ENCODE data around the gene DHX9.

DHX9 gene

GRCh38 chr1:182817802-182818201, 21.3 kb upstream of the DHX9 start:
- Histone ChIP-seq H3K9ac (ENCODE audit: low read depth, low read length) (no peak overlapping the region), H3K4me3 (ENCODE audit: low read depth in 1 of 2, low read length in 2 of 2) (no peak overlapping the region), H3K4me2 (ENCODE audit: insufficient read depth, low read length) (no peak overlapping the region), H3K9me3 (ENCODE audit: insufficient read depth, low read length, severe bottlenecking) (no peaks in the 10 kb centered on the region), H3K27ac (ENCODE audit: low read length) (no peak overlapping the region), H3K36me3 (ENCODE audit: insufficient read depth, low read length) (peaks cover 35% of the 10 kb centered on the region; the same call in 1 of the 2 replicates), H3K79me2 (ENCODE audit: insufficient read depth, low read length) (no peaks in the 10 kb centered on the region), H2AFZ (ENCODE audit: low read depth, low read length) (no peak overlapping the region), H3K27me3 (ENCODE audit: insufficient read depth, low read length, poor library complexity) (no peaks in the 10 kb centered on the region), H4K20me1 (ENCODE audit: insufficient read depth, low read length) (no peaks in the 10 kb centered on the region), H3K4me1 (ENCODE audit: insufficient read depth, low read length) (no peaks in the 10 kb centered on the region)
- no peak for TF ChIP-seq EZH2 (IDR thresholded peaks at IDR 0.05; ENCODE audit: borderline replicate concordance, low read depth, low read length, severe bottlenecking)
- no peak for TF ChIP-seq CTCF (IDR thresholded peaks at IDR 0.05; ENCODE audit: borderline replicate concordance, extremely low read depth, low read length, poor library complexity, severe bottlenecking)
- ATAC-seq (ENCODE audit: insufficient read depth, low read depth) (no peak), DNase-seq (no peak)

GRCh38 chr1:182823220-182823619, 15.9 kb upstream of the DHX9 start:
- no peaks in the 10 kb centered on the region for H4K20me1 ChIP-seq (ENCODE audit: insufficient read depth, low read length)
- TF ChIP-seq EZH2 (IDR thresholded peaks at IDR 0.05; ENCODE audit: borderline replicate concordance, low read depth, low read length, severe bottlenecking) (no peak), CTCF (IDR thresholded peaks at IDR 0.05; ENCODE audit: borderline replicate concordance, extremely low read depth, low read length, poor library complexity, severe bottlenecking) (no peak)
- no peak overlapping the region for H3K9ac ChIP-seq (ENCODE audit: low read depth, low read length)
- H3K27me3 ChIP-seq (ENCODE audit: insufficient read depth, low read length, poor library complexity): no peaks in the 10 kb centered on the region
- no peak overlapping the region for H3K4me3 ChIP-seq (ENCODE audit: low read depth in 1 of 2, low read length in 2 of 2)
- H3K79me2 ChIP-seq (ENCODE audit: insufficient read depth, low read length): no peaks in the 10 kb centered on the region
- DNase-seq (no peak), ATAC-seq (ENCODE audit: insufficient read depth, low read depth) (no peak)
- no peaks in the 10 kb centered on the region for H3K4me1 ChIP-seq (ENCODE audit: insufficient read depth, low read length)
- H2AFZ ChIP-seq (ENCODE audit: low read depth, low read length): no peak overlapping the region
- peaks cover 15% of the 10 kb centered on the region; the same call in 1 of the 2 replicates for H3K36me3 ChIP-seq (ENCODE audit: insufficient read depth, low read length)
- H3K9me3 ChIP-seq (ENCODE audit: insufficient read depth, low read length, severe bottlenecking): no peaks in the 10 kb centered on the region
- no peak overlapping the region for H3K27ac ChIP-seq (ENCODE audit: low read length)
- no peak overlapping the region for H3K4me2 ChIP-seq (ENCODE audit: insufficient read depth, low read length)

GRCh38 chr1:182826892-182827291, 12.3 kb upstream of the DHX9 start:
- Histone ChIP-seq H3K27ac (ENCODE audit: low read length) (no peak overlapping the region), H3K36me3 (ENCODE audit: insufficient read depth, low read length) (no peaks in the 10 kb centered on the region), H3K27me3 (ENCODE audit: insufficient read depth, low read length, poor library complexity) (no peaks in the 10 kb centered on the region), H2AFZ (ENCODE audit: low read depth, low read length) (no peak overlapping the region), H3K79me2 (ENCODE audit: insufficient read depth, low read length) (no peaks in the 10 kb centered on the region), H3K9ac (ENCODE audit: low read depth, low read length) (no peak overlapping the region), H3K9me3 (ENCODE audit: insufficient read depth, low read length, severe bottlenecking) (no peaks in the 10 kb centered on the region), H3K4me1 (ENCODE audit: insufficient read depth, low read length) (no peaks in the 10 kb centered on the region), H3K4me2 (ENCODE audit: insufficient read depth, low read length) (no peak overlapping the region), H3K4me3 (ENCODE audit: low read depth in 1 of 2, low read length in 2 of 2) (no peak overlapping the region), H4K20me1 (ENCODE audit: insufficient read depth, low read length) (no peaks in the 10 kb centered on the region)
- DNase-seq (no peak), ATAC-seq (ENCODE audit: insufficient read depth, low read depth) (no peak)
- TF ChIP-seq EZH2 (IDR thresholded peaks at IDR 0.05; ENCODE audit: borderline replicate concordance, low read depth, low read length, severe bottlenecking): no peak
- TF ChIP-seq CTCF (IDR thresholded peaks at IDR 0.05; ENCODE audit: borderline replicate concordance, extremely low read depth, low read length, poor library complexity, severe bottlenecking): no peak

Measured in DND-41 (cell line).